DOHH2 (cell line): Measurements from ENCODE around the gene SLC26A2.

Source experiments
- H3F3A ChIP-seq: fragments of 200-600 bp; sonication (generic), shearing (Covaris generic); 2 replicates; pipeline ENCODE4 v1.6.0; 2016; ENCODE audit warnings: antibody characterized with exemption, mild to moderate bottlenecking; ENCODE audit not compliant: control insufficient read depth, insufficient read depth
- H3K27ac ChIP-seq: fragments of 200-600 bp; sonication (generic); 2 replicates; pipeline ENCODE4 v1.5.1; 2014; ENCODE audit warnings: low read depth, mild to moderate bottlenecking, low read length, moderate library complexity
- H3K27me3 ChIP-seq: fragments of 200-600 bp; sonication (generic); 2 replicates; pipeline ENCODE4 v1.6.1; 2014; ENCODE audit warnings: mild to moderate bottlenecking, low read length, mixed read lengths; ENCODE audit not compliant: control insufficient read depth
- H3K36me3 ChIP-seq: fragments of 200-600 bp; sonication (generic); 2 replicates; pipeline ENCODE4 v1.6.1; 2014; ENCODE audit warnings: mild to moderate bottlenecking, low read length, moderate library complexity, mixed read lengths; ENCODE audit not compliant: control insufficient read depth
- H3K4me1 ChIP-seq: fragments of 200-600 bp; sonication (generic); 2 replicates; pipeline ENCODE4 v1.6.1; 2014; ENCODE audit warnings: mild to moderate bottlenecking, low read length, mixed read lengths; ENCODE audit not compliant: control insufficient read depth
- H3K4me2 ChIP-seq: fragments of 200-600 bp; sonication (generic); 2 replicates; pipeline ENCODE4 v1.6.0; 2014; ENCODE audit warnings: mild to moderate bottlenecking, low read length, moderate library complexity
- H3K4me3 ChIP-seq: fragments of 200-600 bp; sonication (generic); 2 replicates; pipeline ENCODE4 v1.5.1; 2014; ENCODE audit warnings: mild to moderate bottlenecking, low read length, mixed read lengths
- H3K79me2 ChIP-seq: fragments of 200-600 bp; sonication (generic); 2 replicates; pipeline ENCODE4 v1.6.1; 2014; ENCODE audit warnings: mild to moderate bottlenecking, low read length, mixed read lengths; ENCODE audit not compliant: control insufficient read depth
- H3K9me2 ChIP-seq: fragments of 200-600 bp; sonication (generic); replicated peaks from 2 replicates; pipeline ENCODE4 v1.6.1; 2014; ENCODE audit warnings: mild to moderate bottlenecking, low read length, mixed read lengths; ENCODE audit not compliant: control insufficient read depth
- H3K9me3 ChIP-seq: fragments of 200-600 bp; sonication (generic); 2 replicates; pipeline ENCODE4 v1.6.1; 2014; ENCODE audit warnings: antibody characterized with exemption, low read length, mixed read lengths; ENCODE audit not compliant: control insufficient read depth, insufficient read depth
- H4K20me1 ChIP-seq: fragments of 200-600 bp; sonication (generic); 2 replicates; pipeline ENCODE4 v1.6.0; 2014; ENCODE audit warnings: low read depth, mild to moderate bottlenecking, antibody characterized with exemption, low read length, moderate library complexity; ENCODE audit not compliant: control insufficient read depth, insufficient read depth
- CTCF ChIP-seq: fragments of 200-600 bp; sonication (generic); IDR thresholded peaks from one replicate; pipeline ENCODE4 v1.5.1; 2014; ENCODE audit warnings: antibody characterized with exemption, mild to moderate bottlenecking, low read depth, low read length; ENCODE audit not compliant: poor library complexity, severe bottlenecking
- EZH2phosphoT487 ChIP-seq: fragments of 200-600 bp; sonication (generic); IDR thresholded peaks from 2 replicates; pipeline ENCODE4 v1.6.1; 2017; ENCODE audit warnings: borderline replicate concordance, mild to moderate bottlenecking, antibody characterized with exemption, low read length, moderate library complexity, mixed read lengths

Gene SLC26A2

GRCh38 chr5:150015415-150015814, 54.9 kb downstream of the SLC26A2 start:
- Histone ChIP-seq H3K36me3 (peaks cover 99% of the 10 kb centered on the region), H3K4me3 (no peak overlapping the region), H3K4me2 (no peak overlapping the region), H3K79me2 (peaks cover 6% of the 10 kb centered on the region), H3K9me2 (no peaks in the 10 kb centered on the region), H3K27me3 (no peaks in the 10 kb centered on the region), H3K4me1 (no peaks in the 10 kb centered on the region), H3F3A (no peaks in the 10 kb centered on the region), H3K9me3 (peaks cover 18% of the 10 kb centered on the region; the same call in 1 of the 2 replicates), H3K27ac (no peak overlapping the region), H4K20me1 (no peaks in the 10 kb centered on the region)
- no peak for TF ChIP-seq CTCF

GRCh38 chr5:150016537-150016936, 56.0 kb downstream of the SLC26A2 start:
- Histone ChIP-seq H3K36me3 (peaks cover 99% of the 10 kb centered on the region), H3K27me3 (no peaks in the 10 kb centered on the region), H3K4me2 (no peak overlapping the region), H3K79me2 (no peaks in the 10 kb centered on the region; the same call in 1 of the 2 replicates), H4K20me1 (no peaks in the 10 kb centered on the region), H3K9me3 (peaks cover 18% of the 10 kb centered on the region; the same call in 1 of the 2 replicates), H3F3A (no peaks in the 10 kb centered on the region), H3K9me2 (no peaks in the 10 kb centered on the region), H3K4me1 (no peaks in the 10 kb centered on the region), H3K4me3 (no peak overlapping the region), H3K27ac (no peak overlapping the region)
- TF ChIP-seq EZH2phosphoT487: no peak
- no peak for TF ChIP-seq CTCF

GRCh38 chr5:150017226-150018005, 56.9 kb downstream of the SLC26A2 start:
- Histone ChIP-seq H3K27ac (no peak overlapping the region), H3K9me3 (peaks cover 18% of the 10 kb centered on the region; the same call in 1 of the 2 replicates), H3K9me2 (no peaks in the 10 kb centered on the region), H3K79me2 (no peaks in the 10 kb centered on the region; the same call in 1 of the 2 replicates), H3K4me1 (no peaks in the 10 kb centered on the region), H4K20me1 (no peaks in the 10 kb centered on the region), H3K36me3 (peaks cover 100% of the 10 kb centered on the region), H3F3A (no peaks in the 10 kb centered on the region), H3K4me3 (no peak overlapping the region), H3K4me2 (no peak overlapping the region), H3K27me3 (no peaks in the 10 kb centered on the region)
- TF ChIP-seq CTCF (no peak), EZH2phosphoT487 (no peak)
